Right hindlimb (tissue), 1 donor: ENCODE data around the gene POGK.

Experiments used
- DNase-seq: peaks from one replicate; pipeline ENCODE4 v3.0.0-alpha.2; 2018

Gene POGK

DNA sequence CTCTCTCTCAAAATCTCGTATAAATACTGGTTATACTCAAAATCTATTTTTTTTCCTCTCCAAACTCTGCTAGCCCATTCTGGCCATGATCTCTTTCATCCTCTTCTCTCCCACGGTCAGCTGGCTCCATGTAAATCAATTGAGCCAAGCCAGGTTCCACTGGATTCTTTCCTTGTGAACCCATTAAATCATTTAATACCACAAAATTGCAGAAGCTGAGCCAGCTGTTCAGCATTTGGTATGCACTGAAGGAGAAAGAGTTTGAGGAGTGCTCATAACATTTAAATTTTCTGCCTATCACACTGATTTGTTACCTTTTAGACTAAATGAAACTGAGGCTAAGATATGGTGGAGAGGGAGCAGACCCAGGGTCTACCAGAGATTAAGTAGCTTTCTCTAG, 65.9 kb downstream of the POGK start:
- peak; percentile 57 for DNase-seq

- DNase-seq = no peak
Observed at GRCh38 chr1:166905900-166906299, 66.6 kb downstream of the POGK start.
